Fibroblast of peridontal ligament (primary cell): ENCODE results near the gene SPATS2L.

Experiments
- DNase-seq: peaks from one replicate; pipeline ENCODE4 v3.0.0-alpha.2; 2010; ENCODE audit errors: extremely low read depth

Gene SPATS2L

DNA sequence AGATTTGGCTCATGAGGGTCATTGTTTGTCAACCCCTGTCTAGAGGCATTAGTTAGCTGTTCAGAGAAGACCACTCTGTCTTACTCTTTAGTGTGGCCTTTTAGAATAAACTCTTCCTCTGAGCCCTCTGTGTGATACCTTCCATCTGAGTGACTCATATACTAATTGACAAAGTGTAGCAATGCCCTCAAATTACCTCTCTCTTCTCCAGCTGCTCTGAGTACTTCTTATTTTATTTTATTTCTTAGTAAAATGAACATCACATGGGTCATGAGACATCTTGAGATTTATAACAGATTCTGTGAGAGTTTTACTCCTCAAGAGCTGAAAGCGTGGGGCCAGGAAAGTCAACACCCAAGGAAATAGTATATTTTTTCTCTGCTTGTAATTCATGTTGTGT, 136.0 kb downstream of the SPATS2L start:
- peak; percentile 85 for DNase-seq

DNA sequence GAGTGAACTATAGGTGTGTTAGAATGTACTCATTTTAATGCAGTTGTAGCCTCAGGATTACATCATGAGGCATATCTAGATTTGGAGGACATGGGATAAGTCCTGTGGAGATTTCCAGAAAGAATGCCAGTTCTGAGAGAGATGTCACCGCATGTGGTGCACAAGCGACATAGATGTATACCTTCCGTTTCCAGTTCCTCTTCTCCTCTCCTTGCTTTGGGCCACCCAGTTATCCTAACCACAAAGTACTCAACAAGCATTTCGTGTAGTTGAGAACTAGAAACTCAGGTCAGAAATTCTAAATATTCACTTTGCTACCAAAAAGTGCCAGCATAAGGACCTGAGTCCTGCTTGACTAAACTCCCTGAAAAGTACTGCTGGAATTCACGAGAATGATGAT, 136.9 kb downstream of the SPATS2L start:
- no peak for DNase-seq

DNA sequence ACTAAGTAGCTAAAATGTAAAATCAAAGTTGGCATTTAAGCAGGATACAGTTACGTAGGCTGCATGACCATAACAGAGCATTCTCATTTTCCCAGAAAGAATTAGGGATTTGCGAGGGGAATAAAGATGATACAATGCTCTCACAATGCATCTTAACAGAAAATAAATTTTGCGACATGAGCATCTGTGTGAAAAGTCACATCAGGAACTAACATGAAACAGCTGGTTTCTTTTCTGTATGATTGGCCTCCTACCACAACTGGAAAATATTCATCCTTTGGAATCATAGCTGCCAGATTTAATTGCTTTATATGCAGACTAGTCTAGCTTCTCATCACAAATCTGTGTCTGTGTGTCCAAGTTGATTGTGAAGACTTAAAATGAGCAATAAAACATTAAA, 137.4 kb downstream of the SPATS2L start:
- peak; percentile 26 for DNase-seq

DNA sequence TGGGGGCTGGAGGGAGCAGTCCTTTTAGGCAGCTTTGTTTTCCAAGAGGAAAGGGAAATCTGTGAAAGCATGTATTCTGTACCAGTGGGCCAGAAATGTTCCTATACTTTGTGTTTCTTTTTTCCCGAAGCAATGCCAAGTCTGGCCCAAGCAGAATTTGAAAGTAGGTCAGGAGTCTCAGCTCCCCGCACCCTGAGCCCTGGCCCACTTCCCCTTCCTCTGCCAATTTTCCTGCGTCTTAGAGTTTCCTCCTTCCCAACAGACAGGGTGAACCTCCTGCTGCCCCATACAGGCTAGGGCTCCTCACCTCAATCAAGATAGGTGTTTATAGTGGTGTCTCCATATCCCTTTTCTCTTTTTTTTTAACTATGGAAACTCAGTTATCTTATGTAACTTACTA, 138.0 kb downstream of the SPATS2L start:
- no peak for DNase-seq

DNA sequence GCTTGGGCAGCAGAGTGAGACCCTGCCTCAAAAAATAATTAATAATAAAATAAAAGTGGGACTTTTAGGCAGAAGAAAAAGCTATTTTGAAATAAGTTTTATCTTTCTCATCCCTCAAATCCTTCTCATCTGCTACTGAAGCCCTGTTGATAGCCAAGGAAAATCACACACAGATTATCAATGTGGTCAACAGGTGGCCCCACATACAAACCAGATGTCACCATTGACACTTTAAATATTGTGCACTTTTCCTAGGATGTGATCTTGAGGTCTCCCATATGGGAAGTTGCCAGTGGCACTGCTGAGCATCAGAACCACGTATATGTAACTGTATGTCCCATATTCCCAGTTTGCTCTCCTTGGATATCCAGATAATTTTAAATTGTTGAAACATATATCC, 138.8 kb downstream of the SPATS2L start:
- no peak for DNase-seq

DNA sequence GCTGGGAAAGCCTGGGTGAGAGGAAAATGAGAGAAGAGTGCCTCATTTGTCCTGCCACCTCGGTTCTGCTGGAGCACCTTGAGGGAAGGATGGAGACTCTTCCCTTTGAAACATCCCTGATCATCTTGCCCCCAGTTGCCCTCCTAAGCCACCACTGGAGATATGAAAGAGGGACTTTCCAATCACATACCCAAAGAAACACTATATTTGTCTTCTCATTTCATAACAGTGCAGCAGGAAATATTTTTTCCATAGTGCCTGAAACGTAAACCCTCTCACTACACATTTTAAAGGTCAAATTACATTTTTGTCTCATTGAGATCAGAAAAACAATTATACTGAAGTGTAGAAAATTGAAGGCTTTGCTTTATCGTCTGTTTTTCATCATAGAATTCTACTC, 140.1 kb downstream of the SPATS2L start:
- no peak for DNase-seq

DNA sequence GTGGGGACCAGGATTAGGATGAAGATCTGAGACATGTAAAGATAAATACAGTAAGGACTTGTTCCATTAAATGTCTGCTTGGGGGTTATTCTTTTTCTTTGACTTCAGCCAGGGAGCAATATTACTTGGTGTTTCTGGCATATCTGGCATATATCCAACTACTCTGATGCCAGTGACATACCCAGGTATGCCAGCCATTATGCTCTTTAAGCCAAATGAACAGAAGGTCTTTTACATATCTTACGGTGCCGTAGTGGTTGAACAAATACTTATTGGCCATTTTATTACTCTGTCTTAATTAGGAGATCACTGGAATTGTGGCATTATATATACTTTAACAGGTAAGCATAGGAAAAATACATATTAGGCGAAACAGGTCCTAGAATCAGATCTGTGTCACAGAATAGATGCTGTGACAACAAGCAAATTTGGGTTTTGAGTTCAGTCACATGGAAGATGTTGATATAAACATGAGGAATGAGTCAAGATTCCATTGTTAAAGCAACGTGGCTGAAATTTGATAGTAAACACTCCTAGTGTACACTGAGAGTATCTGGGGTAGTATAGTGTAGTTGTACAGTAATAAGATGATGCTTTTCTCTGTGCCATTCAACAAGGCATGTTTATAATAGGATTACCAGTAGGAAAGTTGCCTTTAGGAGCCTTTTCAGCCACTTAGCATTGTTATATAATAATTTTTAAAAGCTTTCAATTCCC, 140.8 kb downstream of the SPATS2L start:
- DNase-seq, result peak; percentile 71

DNA sequence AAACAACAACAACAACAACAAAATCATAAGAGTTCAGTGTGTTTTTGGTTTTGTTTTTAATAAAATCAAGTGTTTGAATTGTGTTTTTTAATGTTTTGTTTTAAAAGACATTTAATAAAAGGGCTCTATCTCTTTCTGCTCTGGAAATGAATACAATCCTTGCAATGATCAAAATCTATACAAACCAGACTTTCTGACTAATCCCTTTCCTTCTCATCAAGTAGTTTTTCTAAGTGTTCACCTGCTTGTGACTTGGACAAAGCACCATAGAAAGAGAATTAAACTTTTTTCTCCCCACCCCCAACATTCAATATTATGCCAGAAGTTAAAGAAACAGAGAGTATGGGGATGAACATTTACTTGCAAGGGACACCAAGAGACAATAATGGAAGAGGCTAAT, 142.0 kb downstream of the SPATS2L start:
- DNase-seq, result no peak

DNA sequence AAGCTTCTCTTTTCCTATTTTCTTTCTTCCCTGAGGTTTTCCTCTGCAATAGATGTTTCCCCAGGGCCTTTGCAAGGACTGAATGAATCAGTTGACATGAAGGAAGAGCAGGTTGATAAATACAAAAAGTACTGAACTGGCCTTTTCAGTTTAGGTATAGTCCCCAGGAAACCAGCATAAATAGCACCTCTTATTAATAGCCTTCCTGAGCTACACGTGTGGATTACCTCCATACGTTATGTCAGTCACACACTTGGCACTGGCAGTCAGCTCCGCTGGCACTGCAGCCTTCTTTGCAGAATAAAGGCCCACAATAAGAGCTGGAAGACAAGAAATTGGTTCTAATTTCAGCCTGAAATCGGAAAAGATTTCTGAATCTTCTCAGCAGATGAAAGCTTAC, 142.7 kb downstream of the SPATS2L start:
- no peak for DNase-seq

DNA sequence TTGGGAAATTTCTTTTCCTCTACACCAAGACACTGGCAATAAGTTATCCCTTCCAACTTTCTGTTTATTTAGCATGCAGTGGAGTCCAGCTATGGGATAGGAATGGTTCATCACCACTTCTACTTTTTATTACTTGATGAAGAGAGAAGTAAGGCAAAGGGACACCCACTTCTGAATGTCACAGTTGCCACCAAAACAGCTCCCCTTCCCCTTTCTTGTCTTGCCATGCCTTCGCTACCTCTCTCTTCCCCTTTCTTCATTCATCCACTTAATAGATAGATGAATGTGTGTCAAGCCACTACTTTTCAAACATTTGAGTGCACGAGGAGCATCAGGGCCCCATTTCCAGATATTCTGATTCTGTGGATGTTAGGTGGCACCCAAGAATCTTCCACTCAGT, 143.8 kb downstream of the SPATS2L start:
- DNase-seq, result no peak

DNA sequence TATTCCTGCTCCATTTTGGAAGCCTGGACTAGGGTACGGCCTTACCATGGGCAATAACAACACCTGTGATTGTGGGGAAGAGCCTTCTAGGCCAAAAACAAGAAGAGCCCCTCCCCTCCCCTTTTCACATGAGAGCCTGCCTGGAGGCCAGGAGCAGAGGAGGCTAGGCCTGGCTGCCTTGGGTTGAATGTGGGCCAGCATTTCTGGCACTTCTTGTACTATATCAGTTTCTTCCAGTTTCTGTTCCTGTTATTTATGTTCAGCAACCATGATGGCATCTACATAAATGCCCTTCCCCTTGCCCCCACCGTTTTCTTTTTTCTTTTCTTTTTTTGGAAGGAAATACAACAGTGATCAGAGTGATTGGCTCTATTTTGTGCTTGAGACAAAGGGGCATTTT, 145.0 kb downstream of the SPATS2L start:
- no peak for DNase-seq

DNA sequence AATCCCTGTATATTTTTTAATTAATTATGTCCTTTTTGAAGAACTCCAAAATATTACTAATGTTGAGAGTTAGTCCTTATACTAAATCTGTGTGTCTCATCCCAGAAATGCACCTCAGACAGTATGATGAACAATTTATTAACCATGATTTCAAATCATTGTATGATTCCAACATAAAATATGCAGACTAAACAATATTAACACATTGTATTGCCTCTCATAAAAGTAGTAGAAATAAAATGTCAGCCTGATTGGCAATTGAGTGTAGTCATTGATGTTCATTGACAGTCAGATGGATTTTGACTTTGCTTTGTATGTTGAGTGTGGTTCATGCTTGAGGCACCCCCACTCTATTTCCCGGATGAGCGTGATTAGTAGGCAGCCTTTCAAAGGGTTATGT, 145.9 kb downstream of the SPATS2L start:
- no peak for DNase-seq

DNA sequence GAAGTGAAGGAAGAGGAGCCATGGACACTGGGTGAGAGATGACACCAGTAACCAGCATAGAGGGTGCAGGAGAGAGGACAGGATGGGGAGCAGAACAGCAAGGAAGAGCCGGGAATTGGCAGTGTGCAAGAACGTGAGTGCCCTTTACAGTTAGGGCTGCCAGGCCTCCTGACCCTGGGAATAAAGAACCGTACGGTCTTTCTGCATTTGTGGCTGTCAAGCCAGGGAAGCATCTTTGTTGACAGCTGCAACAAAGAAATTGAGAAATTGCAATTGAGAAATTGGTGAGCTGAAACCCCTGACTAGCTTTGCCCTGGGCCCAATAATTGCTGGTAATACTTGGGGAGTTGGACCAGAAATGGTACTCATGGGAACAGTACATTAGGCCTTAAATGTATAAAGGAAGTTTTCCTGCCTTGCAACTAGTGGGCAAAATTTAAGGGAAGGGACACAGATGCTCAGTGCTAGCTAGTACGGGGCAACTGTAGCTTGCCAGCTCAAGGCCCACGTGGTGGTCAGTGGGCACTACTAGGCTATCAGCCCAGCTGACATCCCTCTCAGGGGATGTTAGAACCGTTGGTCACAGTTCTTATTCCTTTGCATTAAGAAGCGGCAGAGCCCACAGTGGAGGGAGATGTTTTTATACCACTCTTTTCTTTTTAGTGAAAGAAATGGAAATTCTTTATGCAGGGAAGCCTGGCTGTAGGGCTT, 146.8 kb downstream of the SPATS2L start:
- no peak for DNase-seq

DNA sequence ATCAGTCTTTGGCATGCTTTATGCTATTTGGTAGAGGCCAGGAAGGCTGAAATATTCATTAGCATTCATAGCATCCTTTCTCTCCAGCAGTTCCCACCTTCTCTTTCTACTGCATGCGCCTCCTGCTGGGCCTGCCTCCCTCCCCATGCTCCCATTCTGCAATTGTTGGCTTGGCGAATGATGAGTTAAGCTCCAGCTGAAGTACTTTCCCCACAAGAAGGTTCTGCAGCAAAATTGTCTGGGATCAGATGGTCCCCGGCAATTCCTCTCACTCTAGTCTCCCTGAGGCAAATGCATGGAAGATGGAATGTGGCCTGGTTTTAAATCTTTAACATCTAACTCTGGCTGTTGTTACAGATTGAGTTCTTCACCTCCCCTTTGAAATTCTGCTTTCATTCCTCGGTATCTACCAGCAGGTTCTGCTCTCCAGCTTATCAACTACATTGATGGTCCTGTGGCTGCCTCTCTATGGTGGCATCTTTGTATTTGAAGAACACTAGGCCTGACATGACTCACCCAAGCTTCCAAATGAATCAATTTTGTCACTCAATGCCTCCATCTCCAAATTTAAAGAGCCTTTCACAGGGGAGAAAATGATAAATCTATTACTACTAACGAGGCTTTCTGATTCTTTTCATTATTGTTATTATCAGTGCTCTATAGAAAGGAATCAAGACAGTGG, 147.5 kb downstream of the SPATS2L start:
- no peak for DNase-seq

DNA sequence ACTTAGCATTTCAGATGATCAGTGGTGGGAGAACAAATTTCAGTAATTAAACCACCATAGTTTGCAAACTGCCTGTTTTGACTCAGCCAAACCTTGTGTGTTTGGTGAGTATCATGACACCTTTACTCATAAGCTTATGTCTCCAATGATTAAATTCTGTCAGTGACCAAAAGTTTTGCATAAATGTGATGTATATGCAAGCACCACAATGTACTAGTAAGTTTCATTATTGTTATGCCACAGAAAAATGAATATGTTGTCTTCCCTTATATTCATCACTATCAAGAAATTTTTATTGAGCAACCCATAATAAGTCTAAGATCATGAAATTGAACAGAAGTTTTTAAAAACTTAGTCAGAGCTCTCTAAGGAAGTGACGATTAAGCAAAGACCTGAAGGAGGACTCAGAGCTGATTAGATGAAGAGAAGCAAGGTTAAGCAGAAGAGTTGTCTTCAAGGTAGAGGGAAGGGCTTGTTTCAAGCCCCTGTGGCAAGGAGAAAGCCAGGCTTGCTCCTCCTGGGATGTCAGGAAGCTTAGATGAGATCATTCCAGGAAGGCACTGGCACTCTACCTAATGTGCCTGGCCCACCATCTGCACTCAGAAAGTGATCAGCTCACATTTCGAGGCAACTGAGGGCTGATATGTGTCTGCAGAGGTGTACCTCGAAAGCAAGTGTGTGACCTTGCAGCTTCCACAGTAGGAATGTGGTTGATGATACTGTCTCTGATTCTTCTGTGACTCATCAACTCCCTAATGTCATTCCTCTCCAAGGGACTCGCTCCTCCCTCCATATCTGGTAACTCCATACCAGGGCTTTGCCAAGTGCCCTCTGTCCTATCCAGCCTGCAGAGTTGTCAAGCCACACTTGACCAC, 148.7 kb downstream of the SPATS2L start:
- DNase-seq, result peak; percentile 38

DNA sequence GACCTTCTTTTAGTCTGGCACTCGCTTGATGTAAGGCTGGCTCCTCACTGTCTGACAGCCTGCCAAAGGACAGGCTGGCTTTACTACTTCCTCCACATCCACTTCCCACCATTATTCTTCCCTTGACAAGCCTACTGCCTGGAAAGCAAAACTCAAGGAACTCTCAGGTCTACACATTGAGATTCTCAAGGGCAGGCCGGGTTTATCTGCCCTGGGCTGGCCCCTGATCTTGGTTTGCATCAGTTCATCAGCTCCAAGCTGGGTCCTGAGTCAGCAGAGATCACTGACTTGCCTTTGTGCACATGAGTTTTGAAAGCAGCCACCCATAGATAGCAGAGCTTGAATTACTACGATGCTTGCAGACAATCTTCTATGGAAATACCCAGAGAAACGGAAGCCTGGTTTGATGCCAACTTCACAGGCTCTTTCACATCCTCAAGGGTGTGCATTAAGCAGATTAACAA, 149.5 kb downstream of the SPATS2L start:
- no peak for DNase-seq

DNA sequence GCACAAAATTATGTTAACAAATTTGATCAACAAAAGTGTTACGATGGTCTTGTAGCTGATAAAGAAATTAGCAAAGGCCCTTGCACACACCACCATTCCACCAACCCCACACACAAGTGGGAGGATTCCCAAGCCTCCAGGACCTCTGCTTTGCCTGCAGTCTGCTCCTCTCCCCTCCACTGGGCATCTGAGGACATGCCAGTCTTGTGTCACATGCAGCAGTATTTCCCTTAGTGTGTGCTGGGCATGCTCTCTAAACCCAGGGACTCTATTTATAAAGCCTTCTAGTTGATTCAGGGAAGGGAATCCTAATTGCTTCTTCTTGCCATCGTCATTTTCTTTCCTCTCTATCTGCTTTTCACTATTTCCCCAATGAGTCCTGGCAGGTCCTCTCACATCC, 150.1 kb downstream of the SPATS2L start:
- no peak for DNase-seq

DNA sequence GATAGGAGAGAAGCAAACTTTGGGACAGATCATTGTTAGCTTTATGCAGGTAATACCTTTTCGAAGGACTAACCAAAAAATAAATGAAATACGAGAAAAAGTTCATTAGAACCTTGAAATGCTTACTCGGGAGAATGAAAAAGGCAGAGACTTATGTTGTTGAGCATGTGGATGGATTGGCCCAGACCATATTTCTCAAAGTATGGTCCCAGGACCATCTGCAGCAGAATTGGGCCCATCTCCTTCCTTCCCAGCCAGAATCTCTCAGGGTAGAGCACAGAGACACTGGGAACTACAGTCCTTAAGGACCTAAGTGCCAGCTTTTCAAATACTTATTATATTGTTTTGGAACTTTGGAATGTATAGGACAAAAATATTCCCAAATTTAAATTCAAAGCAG, 152.6 kb downstream of the SPATS2L start:
- DNase-seq, result no peak

DNA sequence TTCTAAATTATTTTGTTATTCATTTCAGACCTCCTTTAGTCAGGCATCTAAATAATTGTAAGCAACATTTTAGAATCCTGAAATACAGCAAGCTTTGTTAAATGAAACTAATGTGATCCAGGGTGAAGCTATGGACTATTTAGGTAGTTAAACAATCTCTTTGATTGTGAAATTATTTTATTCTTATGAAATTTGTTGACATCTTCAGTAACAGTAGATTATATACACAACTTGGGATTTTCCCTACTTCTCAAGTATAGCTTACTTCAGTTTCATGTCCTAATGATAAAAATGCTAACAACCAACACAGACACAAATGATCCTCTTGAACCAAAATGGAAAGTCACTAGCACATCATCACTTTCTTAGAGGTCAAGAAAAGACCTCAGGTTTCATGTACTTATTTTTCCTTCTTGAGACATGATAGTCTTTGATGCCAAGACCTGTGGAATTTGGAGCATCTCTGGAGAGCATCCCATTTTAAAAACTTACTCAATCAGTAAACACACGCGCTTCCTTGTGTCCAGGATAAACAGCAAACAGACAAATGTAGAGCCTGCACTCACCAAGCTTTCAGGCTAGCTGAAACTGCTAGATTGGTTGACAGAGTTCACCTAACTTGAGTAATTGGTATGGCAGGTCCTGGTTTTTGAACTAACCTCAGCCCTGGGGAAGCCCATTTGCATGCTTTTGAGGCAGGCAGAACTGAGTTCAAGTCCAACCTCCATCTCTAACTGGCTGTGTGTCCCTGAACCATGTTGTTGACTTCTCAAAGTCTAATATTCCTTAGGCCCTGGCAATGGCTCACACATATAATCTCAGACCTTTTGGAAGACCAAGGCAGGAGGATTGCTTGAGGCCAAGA, 155.6 kb downstream of the SPATS2L start:
- no peak for DNase-seq

DNA sequence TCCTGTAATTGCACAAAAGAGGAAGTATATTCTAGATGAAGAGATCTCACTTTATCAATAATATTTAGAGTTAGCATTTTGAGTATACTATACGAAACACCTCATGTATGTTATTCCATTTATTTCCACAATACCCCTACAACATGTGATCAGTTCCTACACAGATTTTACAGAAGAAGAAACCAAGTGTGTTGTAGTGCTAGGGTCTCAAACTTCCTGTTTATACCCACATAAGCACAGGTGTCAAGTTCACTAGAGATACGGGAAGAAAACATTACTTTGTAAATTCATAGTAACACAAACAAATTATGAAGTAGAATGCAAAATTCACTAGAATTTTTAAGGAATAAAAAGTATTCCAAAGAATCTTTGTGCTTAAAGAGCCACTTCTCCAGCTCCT, 157.0 kb downstream of the SPATS2L start:
- DNase-seq, result no peak
